PFSK-1 (cell line): ENCODE measurements around the gene THRSP.

ENCODE experiments used
- FOXP2 ChIP-seq: optimal IDR thresholded peaks from 2 replicates; pipeline ENCODE3; 2011; ENCODE audit warnings: borderline replicate concordance, control low read depth, inconsistent platforms; ENCODE audit not compliant: insufficient read depth; ENCODE audit errors: extremely low read length, extremely low read depth
- POLR2AphosphoS5 ChIP-seq: IDR thresholded peaks from 2 replicates; pipeline ENCODE4 v1.6.1; 2012; ENCODE audit warnings: low read depth, mild to moderate bottlenecking, control low read depth, low read length, moderate library complexity
- SIN3A ChIP-seq: IDR thresholded peaks from 2 replicates; pipeline ENCODE4 v1.6.1; 2012; ENCODE audit warnings: mild to moderate bottlenecking, low read length, moderate library complexity, borderline replicate concordance; ENCODE audit not compliant: insufficient read depth
- TAF1 ChIP-seq: IDR thresholded peaks from 2 replicates; pipeline ENCODE4 v1.6.1; 2012; ENCODE audit warnings: low read length, control low read depth, borderline replicate concordance; ENCODE audit not compliant: insufficient read depth
- TF ChIP-seq, protein P1 (sequence below), 2 experiments: IDR thresholded peaks; 2 replicates each; pipeline versions ENCODE4 v1.6.1 to v1.8.0; 2011 to 2012; ENCODE audit warnings: low read depth in 2 of 2, low read length in 2 of 2, control low read depth in 1 of 2, inconsistent platforms in 1 of 2, mild to moderate bottlenecking in 1 of 2, moderate library complexity in 1 of 2; ENCODE audit not compliant: insufficient read depth in 1 of 2

The THRSP gene

DNA sequence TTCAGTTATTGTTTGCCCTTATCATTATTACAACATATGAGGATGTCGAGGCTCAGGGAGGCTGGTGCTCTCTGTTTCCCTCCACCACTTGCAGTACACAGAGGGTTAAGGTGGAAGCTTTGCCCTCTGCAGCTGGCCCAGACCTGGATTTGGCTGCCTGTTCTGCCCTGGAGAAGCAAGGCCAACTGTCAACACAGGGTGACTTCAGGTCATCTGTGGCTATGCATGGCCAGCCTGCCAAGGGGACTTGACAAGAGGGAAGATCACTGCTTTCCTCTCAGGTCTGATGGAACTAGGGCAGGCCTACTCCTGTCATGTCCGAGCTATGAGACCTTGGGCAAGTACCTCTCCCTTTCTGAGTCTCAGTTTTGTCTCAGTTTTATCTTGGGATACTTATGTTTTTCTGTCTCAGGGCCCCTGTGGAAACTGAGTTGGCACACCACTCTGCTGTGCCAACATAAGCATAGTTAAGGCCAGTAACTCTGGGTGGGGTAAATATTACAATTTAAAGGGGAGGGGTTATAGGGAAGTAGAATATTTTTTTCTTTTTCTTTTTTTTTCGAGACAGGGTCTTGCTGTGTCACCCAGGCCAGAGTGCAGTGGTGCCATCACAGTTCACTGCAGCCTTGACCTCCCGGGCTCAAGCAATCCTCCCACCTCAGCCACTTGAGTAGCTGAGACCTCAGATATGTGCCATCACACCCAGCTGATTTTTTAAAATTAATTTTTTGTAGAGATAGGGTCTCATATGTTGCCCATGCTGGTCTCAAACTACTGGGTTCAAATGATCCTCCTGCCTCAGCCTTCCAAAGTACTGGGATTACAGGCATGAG is 2.4 kb upstream of the THRSP start:
- TF ChIP-seq POLR2AphosphoS5 (no peak), SIN3A (no peak), TAF1 (no peak), FOXP2 (no peak)
- TF ChIP-seq, protein P1, sequence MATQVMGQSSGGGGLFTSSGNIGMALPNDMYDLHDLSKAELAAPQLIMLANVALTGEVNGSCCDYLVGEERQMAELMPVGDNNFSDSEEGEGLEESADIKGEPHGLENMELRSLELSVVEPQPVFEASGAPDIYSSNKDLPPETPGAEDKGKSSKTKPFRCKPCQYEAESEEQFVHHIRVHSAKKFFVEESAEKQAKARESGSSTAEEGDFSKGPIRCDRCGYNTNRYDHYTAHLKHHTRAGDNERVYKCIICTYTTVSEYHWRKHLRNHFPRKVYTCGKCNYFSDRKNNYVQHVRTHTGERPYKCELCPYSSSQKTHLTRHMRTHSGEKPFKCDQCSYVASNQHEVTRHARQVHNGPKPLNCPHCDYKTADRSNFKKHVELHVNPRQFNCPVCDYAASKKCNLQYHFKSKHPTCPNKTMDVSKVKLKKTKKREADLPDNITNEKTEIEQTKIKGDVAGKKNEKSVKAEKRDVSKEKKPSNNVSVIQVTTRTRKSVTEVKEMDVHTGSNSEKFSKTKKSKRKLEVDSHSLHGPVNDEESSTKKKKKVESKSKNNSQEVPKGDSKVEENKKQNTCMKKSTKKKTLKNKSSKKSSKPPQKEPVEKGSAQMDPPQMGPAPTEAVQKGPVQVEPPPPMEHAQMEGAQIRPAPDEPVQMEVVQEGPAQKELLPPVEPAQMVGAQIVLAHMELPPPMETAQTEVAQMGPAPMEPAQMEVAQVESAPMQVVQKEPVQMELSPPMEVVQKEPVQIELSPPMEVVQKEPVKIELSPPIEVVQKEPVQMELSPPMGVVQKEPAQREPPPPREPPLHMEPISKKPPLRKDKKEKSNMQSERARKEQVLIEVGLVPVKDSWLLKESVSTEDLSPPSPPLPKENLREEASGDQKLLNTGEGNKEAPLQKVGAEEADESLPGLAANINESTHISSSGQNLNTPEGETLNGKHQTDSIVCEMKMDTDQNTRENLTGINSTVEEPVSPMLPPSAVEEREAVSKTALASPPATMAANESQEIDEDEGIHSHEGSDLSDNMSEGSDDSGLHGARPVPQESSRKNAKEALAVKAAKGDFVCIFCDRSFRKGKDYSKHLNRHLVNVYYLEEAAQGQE (IDR thresholded peaks at IDR 0.05; ENCODE audit: insufficient read depth in 1 of 2, low read depth in 2 of 2, low read length in 2 of 2) = no peak

DNA sequence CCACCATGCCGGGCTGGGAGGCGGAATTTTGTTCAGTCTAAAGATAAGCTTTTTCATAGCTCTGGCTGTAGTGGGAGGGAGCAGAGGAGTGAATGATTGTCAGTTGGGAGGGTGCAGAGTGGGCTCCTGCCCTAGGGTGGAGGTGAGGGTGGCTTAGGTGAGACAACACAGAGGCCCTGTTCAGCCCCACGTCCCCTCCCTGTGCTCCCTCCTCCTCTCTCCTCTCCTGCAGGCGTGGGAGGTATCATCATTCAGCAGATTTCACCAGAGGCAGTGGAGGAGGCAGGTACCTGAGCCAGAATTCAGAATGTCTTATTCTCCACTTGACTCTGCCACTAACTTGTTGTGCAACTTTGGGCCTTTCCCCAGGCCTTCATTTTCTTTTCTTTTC is 1.7 kb upstream of the THRSP start:
- TF ChIP-seq TAF1 (no peak), SIN3A (no peak), FOXP2 (no peak), POLR2AphosphoS5 (no peak)
- TF ChIP-seq, protein P1 (IDR thresholded peaks at IDR 0.05; ENCODE audit: insufficient read depth in 1 of 2, low read depth in 2 of 2, low read length in 2 of 2) = no peak

DNA sequence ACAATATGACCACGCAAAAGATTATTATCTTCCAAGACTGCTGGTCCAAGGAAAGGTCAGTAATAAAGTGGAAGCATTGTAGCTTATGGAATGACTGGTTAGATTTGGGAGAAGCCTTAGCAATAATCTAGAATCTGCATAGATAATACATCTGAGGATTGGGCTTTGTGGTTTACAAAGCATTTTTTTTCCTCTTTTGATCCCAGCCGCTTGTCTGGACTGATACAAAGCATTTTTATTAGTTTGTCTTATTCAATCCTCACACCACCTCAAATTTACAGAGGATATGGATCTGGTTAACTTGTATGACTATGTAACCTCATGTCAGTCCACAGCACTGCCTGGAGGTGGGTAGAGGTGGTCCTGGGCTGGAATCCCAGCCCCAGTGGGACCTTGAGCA is 990 bp upstream of the THRSP start:
- TF ChIP-seq SIN3A (no peak), FOXP2 (no peak), TAF1 (no peak), POLR2AphosphoS5 (no peak)
- TF ChIP-seq, protein P1 (IDR thresholded peaks at IDR 0.05; ENCODE audit: insufficient read depth in 1 of 2, low read depth in 2 of 2, low read length in 2 of 2) = no peak

DNA sequence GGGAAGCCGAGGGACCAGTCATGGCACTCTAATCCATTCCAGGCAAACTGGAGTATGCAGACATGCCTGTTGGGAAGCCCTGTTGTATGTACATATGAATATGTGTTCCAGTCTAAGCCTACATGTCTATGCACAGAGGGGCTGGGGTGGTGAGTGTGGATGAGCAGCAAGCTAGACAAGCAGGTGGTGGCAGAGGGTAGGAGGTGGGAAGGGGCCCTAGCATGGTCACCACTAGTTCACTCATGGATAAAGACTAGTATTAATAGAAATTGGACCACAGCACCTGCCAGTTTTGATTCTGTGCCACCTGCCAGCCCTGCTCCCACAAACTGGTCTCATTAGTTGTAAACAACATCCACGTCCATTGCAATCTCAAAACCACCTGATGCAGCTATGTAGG is 1.5 kb downstream of the THRSP start:
- no peak for TF ChIP-seq FOXP2
- TF ChIP-seq POLR2AphosphoS5 = no peak
- no peak for TF ChIP-seq TAF1
- TF ChIP-seq, protein P1 (IDR thresholded peaks at IDR 0.05; ENCODE audit: insufficient read depth in 1 of 2, low read depth in 2 of 2, low read length in 2 of 2) = no peak
- TF ChIP-seq SIN3A = no peak
